HEK293T (cell line): ENCODE measurements around the gene ATL3.
"Not testable (repeated sequence)": the region's sequence is repeated elsewhere in the genome, so short reads cannot be mapped to it uniquely, and the experiment has no call there.

Experiments
- CTCF ChIA-PET: fragments of 350-600 bp; formaldehyde crosslinking; extraction: SDS; loops from one replicate; lab custom pipeline; 2021; ENCODE audit warnings: antibody characterized with exemption, inconsistent platforms; lab: Yijun Ruan, JAX
- POLR2A ChIA-PET: fragments of 350-600 bp; formaldehyde crosslinking; extraction: SDS; loops from one replicate; lab custom pipeline; 2020; ENCODE audit warnings: antibody characterized with exemption, inconsistent platforms; lab: Yijun Ruan, JAX
- DNase-seq: peaks from one replicate; pipeline ENCODE4 v3.0.0; 2012; ENCODE audit warnings: mixed read lengths; ENCODE audit errors: extremely low spot score
- ARNT ChIP-seq: fragments of 450-650 bp; IDR thresholded peaks from 2 replicates; pipeline ENCODE4 v1.6.1; 2017; ENCODE audit warnings: mild to moderate bottlenecking
- BHLHE40 ChIP-seq: fragments of 450-650 bp; IDR thresholded peaks from 2 replicates; pipeline ENCODE4 v1.6.1; 2016; ENCODE audit warnings: mild to moderate bottlenecking, moderate library complexity, borderline replicate concordance
- CTBP1 ChIP-seq: fragments of 450-650 bp; IDR thresholded peaks from 2 replicates; pipeline ENCODE4 v1.6.1; 2016; ENCODE audit warnings: borderline replicate concordance
- ELF4 ChIP-seq: fragments of 450-650 bp; IDR thresholded peaks from 2 replicates; pipeline ENCODE4 v1.6.1; 2017; ENCODE audit warnings: antibody characterized with exemption
- FOXA1 ChIP-seq: fragments of 450-650 bp; IDR thresholded peaks from 2 replicates; pipeline ENCODE4 v1.6.1; 2016; ENCODE audit warnings: mild to moderate bottlenecking
- FOXK2 ChIP-seq: fragments of 450-650 bp; IDR thresholded peaks from 2 replicates; pipeline ENCODE4 v1.6.1; 2016; ENCODE audit warnings: mild to moderate bottlenecking
- FOXM1 ChIP-seq: fragments of 450-650 bp; IDR thresholded peaks from 2 replicates; pipeline ENCODE4 v1.6.1; 2017; ENCODE audit warnings: mild to moderate bottlenecking, borderline replicate concordance
- HDGF ChIP-seq: fragments of 450-650 bp; IDR thresholded peaks from 2 replicates; pipeline ENCODE4 v1.6.1; 2017; ENCODE audit warnings: antibody characterized with exemption, borderline replicate concordance
- L3MBTL2 ChIP-seq: fragments of 450-650 bp; conservative IDR thresholded peaks from 2 replicates; pipeline ENCODE4 v1.6.1; 2016; ENCODE audit warnings: mild to moderate bottlenecking
- LEF1 ChIP-seq: fragments of 450-650 bp; IDR thresholded peaks from 2 replicates; pipeline ENCODE4 v1.6.1; 2017; ENCODE audit warnings: mild to moderate bottlenecking, borderline replicate concordance
- NFRKB ChIP-seq: fragments of 450-650 bp; IDR thresholded peaks from 2 replicates; pipeline ENCODE4 v1.6.1; 2016; ENCODE audit warnings: mild to moderate bottlenecking, moderate library complexity
- PKNOX1 ChIP-seq: fragments of 450-650 bp; IDR thresholded peaks from 2 replicates; pipeline ENCODE4 v1.6.1; 2016
- SP1 ChIP-seq: fragments of 450-650 bp; IDR thresholded peaks from 2 replicates; pipeline ENCODE4 v1.6.1; 2017
- SUZ12 ChIP-seq: fragments of 450-650 bp; IDR thresholded peaks from 2 replicates; pipeline ENCODE4 v1.6.1; 2016; ENCODE audit warnings: mild to moderate bottlenecking
- TARDBP ChIP-seq: fragments of 450-650 bp; IDR thresholded peaks from 2 replicates; pipeline ENCODE4 v1.6.1; 2016
- ZNF384 ChIP-seq: fragments of 450-650 bp; IDR thresholded peaks from 2 replicates; pipeline ENCODE4 v1.6.1; 2016

The ATL3 gene

GRCh38 chr11:63619967-63620366 is 51.2 kb downstream of the ATL3 start:
- ChIA-PET POLR2A (no interaction called here), CTCF (interaction anchor here (0.8 kb wide), 1 partner anchor 16 kb away, joined by 3 read pairs; no protein-coding TSS in a partner anchor)
- no peak for TF ChIP-seq PKNOX1
- TF ChIP-seq FOXA1, result no peak
- TF ChIP-seq FOXK2, result no peak
- no peak for TF ChIP-seq LEF1
- no peak for TF ChIP-seq ELF4
- no peak for TF ChIP-seq SUZ12
- TF ChIP-seq L3MBTL2, result no peak
- TF ChIP-seq ZNF384, result no peak
- TF ChIP-seq HDGF, result no peak
- no peak for TF ChIP-seq BHLHE40
- TF ChIP-seq ARNT, result no peak
- TF ChIP-seq SP1, result no peak
- no peak for TF ChIP-seq NFRKB
- no peak for TF ChIP-seq CTBP1
- no peak for TF ChIP-seq FOXM1
- no peak for TF ChIP-seq TARDBP
- no peak for DNase-seq

DNA sequence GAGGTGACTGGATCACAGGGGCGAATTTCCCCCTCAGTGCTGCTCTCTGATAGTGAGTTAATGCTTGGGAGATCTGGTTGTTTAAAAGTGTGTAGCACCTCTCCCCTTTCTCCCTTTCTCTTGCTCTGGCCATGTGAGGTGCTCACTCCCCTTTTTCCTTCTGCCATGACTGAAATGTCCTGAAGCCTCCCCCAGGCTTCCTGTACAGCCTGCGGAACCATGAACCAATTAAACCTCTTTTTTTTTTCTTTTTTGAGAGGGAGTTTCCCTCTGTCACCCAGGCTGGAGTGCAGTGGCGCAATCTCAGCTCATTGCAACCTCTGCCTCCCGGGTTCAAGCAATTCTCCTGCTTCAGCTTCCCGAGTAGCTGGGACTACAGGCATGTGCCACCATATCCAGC is 53.5 kb downstream of the ATL3 start:
- ChIA-PET CTCF (interaction anchor here (0.7 kb wide), 1 partner anchor 313 kb away, joined by 3 read pairs; no protein-coding TSS in a partner anchor), POLR2A (interaction anchor here (1.0 kb wide), 1 partner anchor 71 kb away, joined by 3 read pairs; no protein-coding TSS in a partner anchor)
- DNase-seq, result not testable (repeated sequence)

- TF ChIP-seq FOXK2, result no peak
- TF ChIP-seq PKNOX1, result peak; percentile 53
- ChIA-PET POLR2A (interaction anchor here (0.6 kb wide), 1 partner anchor 8 kb away, joined by 3 read pairs; no protein-coding TSS in a partner anchor), CTCF (interaction anchor here (0.7 kb wide), 1 partner anchor 312 kb away, joined by 3 read pairs; no protein-coding TSS in a partner anchor)
- no peak for DNase-seq
Observed at GRCh38 chr11:63616953-63617352, 54.2 kb downstream of the ATL3 start.

DNA sequence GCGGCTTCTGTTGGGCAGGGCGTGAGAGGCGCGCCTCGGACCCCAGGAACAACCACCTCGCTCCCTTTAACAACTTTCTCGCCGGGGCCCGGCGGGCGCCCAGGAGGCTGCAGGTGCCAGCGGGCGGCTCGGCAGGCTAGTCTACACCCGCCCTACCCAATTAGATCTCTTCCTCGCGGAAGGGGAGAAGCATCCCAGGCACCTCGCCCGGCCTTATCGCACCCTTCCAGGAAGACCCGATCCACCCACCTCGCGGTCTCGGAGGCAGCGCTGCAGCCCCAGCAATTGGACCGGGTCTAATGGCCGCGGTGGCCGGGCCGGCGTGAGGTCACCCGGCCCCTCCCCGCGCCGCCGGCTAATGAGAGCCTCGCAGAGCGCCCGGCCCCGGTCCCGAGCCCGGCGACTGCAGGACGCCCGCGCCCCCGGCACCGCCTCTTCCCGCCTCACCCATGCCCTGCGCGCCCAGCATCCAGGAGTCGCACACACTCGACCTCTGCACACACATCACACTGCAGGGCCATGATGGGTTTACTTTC is 57.0 kb downstream of the ATL3 start, which contains the start of gene PLAAT3:
PLAAT3 (minus strand) TSS at position 298 of the 536 bp plus-strand sequence. CDS start 419 bp downstream, outside the sequence.
- peak; percentile 52 for DNase-seq
- ChIA-PET POLR2A (no interaction called here), CTCF (no interaction called here)
- TF ChIP-seq SUZ12, result no peak

DNA sequence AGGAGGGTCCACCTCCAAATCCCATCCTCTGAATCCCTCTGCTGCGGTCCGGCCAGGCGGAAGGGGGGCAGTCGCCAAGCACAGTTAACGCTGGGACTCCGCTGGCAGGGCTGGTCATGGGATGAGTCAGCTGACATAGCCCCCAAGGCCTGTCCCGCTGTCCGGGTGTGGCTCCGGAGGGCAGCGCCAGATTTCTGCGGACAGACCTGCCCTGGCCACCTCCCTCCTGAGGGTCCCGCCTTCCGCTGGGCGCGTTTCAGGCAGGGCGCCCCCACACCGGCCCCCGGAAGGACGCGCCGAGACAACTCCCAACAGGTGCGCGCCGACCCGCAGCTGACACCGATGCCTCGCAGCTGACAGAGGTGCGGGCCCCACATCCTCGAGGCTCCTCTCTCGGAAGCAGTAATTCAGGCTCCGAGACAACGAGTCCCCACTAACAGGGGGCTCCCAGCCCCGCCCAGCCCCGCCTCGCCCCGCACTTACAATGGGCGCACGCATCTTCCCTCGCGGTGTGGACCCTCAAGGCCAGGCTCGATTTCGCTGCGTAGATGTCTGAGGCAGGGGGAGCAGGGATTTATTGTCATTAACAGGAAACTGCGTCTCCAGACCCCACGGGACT is 57.5 kb downstream of the ATL3 start:
- POLR2A ChIA-PET, result no interaction called here
- CTCF ChIA-PET, result no interaction called here
- no peak for DNase-seq
- TF ChIP-seq ARNT (no peak), FOXM1 (no peak), FOXK2 (no peak), L3MBTL2 (peak; percentile 70), PKNOX1 (no peak)

DNA sequence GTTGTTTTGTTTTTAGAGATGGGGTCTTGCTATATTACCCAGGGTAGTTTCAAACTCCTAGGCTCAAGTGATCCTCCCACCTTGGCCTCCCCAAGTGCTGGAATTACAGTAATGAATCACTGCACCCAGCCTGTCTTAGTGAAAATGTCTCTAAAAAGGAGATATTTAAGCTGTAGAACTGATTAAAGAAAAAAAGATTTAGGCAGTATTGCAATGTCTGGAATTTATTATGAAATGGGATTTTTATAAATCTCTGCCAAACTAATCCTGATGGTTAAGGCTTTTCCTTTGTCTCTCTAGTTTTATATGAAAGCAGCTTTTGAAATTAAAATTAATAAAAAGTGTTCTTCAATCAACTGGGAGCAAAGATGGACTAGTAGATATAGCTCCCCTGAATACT is 59.0 kb downstream of the ATL3 start:
- CTCF ChIA-PET, result no interaction called here
- POLR2A ChIA-PET, result interaction anchor here (0.7 kb wide), 1 partner anchor 70 kb away, joined by 3 read pairs; no protein-coding TSS in a partner anchor
- no peak for DNase-seq
- no peak for TF ChIP-seq FOXM1
- no peak for TF ChIP-seq TARDBP
- no peak for TF ChIP-seq FOXA1

- ChIA-PET CTCF (no interaction called here), POLR2A (no interaction called here)
- TF ChIP-seq HDGF (no peak), ZNF384 (no peak), FOXM1 (no peak), CTBP1 (no peak), LEF1 (no peak), SP1 (no peak), FOXA1 (no peak), ARNT (no peak), SUZ12 (no peak), TARDBP (no peak), BHLHE40 (no peak)
Observed at GRCh38 chr11:63611395-63611747, 59.8 kb downstream of the ATL3 start.

More at GRCh38 chr11:63611395-63611747, 59.8 kb downstream of the ATL3 start:
- DNase-seq, result no peak
